ENCODE measurements around the gene FAM111A. TPM values are rescaled to one million over a fixed set of nuclear protein-coding genes. Genes with fewer than 3 reads are reported as not detected.

The FAM111A gene
- polyA plus RNA-seq, 1 of the 3 experiments (the other 2 are of a cell fraction): 5.9 TPM

DNA sequence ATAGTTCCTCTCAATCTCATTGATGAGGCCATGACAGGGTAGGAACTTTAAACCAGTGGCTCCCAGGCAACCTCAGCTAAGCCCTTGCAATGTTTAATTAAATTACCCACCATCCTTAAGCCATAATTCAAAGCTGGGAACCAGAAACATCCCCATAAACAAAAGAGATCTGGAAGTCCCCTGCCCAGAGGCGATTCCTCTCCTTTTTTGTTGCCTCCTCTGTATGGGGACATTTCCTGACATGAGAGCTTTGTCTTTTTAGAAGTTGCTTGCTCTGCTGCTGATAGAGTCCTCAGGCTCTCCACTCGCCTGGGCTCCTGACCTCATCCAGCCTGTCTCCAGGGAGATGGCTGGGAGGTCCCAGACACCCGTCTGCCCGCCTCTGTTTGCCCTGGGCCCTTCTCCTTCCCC lies 32.4 kb downstream of the FAM111A start:
- Histone ChIP-seq H3K4me3 (ENCODE audit: low read depth in 2 of 2, low read length in 1 of 2) (no peak overlapping the region), H2AFZ (ENCODE audit: low read depth) (no peak overlapping the region), H3K9me3 (no peaks in the 10 kb centered on the region), H3K27me3 (ENCODE audit: insufficient read depth) (peaks cover 29% of the 10 kb centered on the region), H3K36me3 (replicated peaks in 1 of 2; ENCODE audit: control insufficient read depth in 1 of 2, insufficient read depth in 2 of 2, low read length in 1 of 2) (no peaks in the 10 kb centered on the region), H3K4me2 (no peak overlapping the region), H3K9me2 (no peaks in the 10 kb centered on the region), H3K4me1 (ENCODE audit: control insufficient read depth in 1 of 2, insufficient read depth in 2 of 2, low read depth in 1 of 2, low read length in 1 of 2) (peaks cover 0 to 12% of the 10 kb centered on the region in 2 experiments; a peak in 1 of 4 replicates), H3K9ac (no peak overlapping the region), H4K20me1 (ENCODE audit: insufficient read depth) (no peaks in the 10 kb centered on the region), H3K79me2 (ENCODE audit: insufficient read depth) (no peaks in the 10 kb centered on the region), H3K27ac (ENCODE audit: low read depth in 2 of 2, low read length in 1 of 2) (no peak overlapping the region), H3F3A (replicated peaks; ENCODE audit: insufficient read depth) (no peaks in the 10 kb centered on the region)
- ChIA-PET POLR2A (no interaction called here), CTCF (interaction anchor here (1.3 to 6.5 kb wide), 4 partner anchors 10 to 34 kb away, joined by 4 to 58 read pairs (median 6); no protein-coding TSS in a partner anchor)
- 51% methylated on average over 4 of the region's 4 CpGs for WGBS (ENCODE audit: low lambda C conversion rate)
- no peak for TF ChIP-seq CHD2 (IDR thresholded peaks at IDR 0.05; ENCODE audit: low read length, partially characterized antibody)
- DNase-seq: no peak

DNA sequence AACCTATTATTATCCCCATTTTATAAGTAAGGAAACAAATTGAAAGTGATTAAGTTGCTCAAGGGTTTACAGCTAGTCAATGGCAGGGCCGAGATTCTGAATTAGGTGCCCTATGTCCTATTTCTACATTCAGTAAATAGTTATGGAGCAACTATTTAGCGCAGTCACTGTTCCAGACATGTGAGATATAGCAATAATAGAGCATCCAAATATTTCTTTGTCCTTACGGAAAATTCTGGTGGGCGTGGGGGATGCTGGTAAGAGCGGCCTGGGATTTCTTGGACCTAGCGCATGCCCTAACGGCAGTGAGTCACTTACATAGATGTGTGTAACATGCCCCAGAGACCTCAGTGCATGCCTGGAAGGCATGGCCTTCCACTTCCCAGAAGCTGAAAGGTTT lies 33.7 kb downstream of the FAM111A start:
- DNase-seq: no peak
- no peak overlapping the region for H2AFZ ChIP-seq (ENCODE audit: low read depth)
- no peaks in the 10 kb centered on the region for H4K20me1 ChIP-seq (ENCODE audit: insufficient read depth)
- H3K9ac ChIP-seq: no peak overlapping the region
- H3K4me2 ChIP-seq: no peak overlapping the region
- TF ChIP-seq TCF12 (IDR thresholded peaks at IDR 0.05) (no peak), JUND (IDR thresholded peaks at IDR 0.05) (no peak), MXI1 (IDR thresholded peaks at IDR 0.05; ENCODE audit: low read depth, low read length) (no peak), RAD21 (IDR thresholded peaks at IDR 0.05; ENCODE audit: low read length) (no peak), RFX5 (IDR thresholded peaks at IDR 0.05; ENCODE audit: low read length) (no peak), MAX (IDR thresholded peaks at IDR 0.05; ENCODE audit: low read depth) (no peak), RXRA (IDR thresholded peaks at IDR 0.05; ENCODE audit: borderline replicate concordance, low read depth) (no peak), ZBTB33 (IDR thresholded peaks at IDR 0.05; ENCODE audit: borderline replicate concordance, low read depth) (no peak), CHD2 (IDR thresholded peaks at IDR 0.05; ENCODE audit: low read length, partially characterized antibody) (no peak), FOSL2 (IDR thresholded peaks at IDR 0.05; ENCODE audit: borderline replicate concordance, low read depth) (no peak), GABPA (IDR thresholded peaks at IDR 0.05; ENCODE audit: low read depth) (no peak), RCOR1 (IDR thresholded peaks at IDR 0.05; ENCODE audit: low read length) (no peak)
- TF ChIP-seq, protein P1, sequence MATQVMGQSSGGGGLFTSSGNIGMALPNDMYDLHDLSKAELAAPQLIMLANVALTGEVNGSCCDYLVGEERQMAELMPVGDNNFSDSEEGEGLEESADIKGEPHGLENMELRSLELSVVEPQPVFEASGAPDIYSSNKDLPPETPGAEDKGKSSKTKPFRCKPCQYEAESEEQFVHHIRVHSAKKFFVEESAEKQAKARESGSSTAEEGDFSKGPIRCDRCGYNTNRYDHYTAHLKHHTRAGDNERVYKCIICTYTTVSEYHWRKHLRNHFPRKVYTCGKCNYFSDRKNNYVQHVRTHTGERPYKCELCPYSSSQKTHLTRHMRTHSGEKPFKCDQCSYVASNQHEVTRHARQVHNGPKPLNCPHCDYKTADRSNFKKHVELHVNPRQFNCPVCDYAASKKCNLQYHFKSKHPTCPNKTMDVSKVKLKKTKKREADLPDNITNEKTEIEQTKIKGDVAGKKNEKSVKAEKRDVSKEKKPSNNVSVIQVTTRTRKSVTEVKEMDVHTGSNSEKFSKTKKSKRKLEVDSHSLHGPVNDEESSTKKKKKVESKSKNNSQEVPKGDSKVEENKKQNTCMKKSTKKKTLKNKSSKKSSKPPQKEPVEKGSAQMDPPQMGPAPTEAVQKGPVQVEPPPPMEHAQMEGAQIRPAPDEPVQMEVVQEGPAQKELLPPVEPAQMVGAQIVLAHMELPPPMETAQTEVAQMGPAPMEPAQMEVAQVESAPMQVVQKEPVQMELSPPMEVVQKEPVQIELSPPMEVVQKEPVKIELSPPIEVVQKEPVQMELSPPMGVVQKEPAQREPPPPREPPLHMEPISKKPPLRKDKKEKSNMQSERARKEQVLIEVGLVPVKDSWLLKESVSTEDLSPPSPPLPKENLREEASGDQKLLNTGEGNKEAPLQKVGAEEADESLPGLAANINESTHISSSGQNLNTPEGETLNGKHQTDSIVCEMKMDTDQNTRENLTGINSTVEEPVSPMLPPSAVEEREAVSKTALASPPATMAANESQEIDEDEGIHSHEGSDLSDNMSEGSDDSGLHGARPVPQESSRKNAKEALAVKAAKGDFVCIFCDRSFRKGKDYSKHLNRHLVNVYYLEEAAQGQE (IDR thresholded peaks at IDR 0.05; ENCODE audit: low read depth, low read length): no peak
- TF ChIP-seq, protein P2, sequence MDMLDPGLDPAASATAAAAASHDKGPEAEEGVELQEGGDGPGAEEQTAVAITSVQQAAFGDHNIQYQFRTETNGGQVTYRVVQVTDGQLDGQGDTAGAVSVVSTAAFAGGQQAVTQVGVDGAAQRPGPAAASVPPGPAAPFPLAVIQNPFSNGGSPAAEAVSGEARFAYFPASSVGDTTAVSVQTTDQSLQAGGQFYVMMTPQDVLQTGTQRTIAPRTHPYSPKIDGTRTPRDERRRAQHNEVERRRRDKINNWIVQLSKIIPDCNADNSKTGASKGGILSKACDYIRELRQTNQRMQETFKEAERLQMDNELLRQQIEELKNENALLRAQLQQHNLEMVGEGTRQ (IDR thresholded peaks at IDR 0.05; ENCODE audit: borderline replicate concordance, low read depth, low read length): no peak
- TF ChIP-seq, protein P3, sequence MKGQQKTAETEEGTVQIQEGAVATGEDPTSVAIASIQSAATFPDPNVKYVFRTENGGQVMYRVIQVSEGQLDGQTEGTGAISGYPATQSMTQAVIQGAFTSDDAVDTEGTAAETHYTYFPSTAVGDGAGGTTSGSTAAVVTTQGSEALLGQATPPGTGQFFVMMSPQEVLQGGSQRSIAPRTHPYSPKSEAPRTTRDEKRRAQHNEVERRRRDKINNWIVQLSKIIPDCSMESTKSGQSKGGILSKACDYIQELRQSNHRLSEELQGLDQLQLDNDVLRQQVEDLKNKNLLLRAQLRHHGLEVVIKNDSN (IDR thresholded peaks at IDR 0.05; ENCODE audit: borderline replicate concordance, low read depth): no peak
- H3K9me2 ChIP-seq: no peaks in the 10 kb centered on the region
- no peaks in the 10 kb centered on the region for H3K79me2 ChIP-seq (ENCODE audit: insufficient read depth)
- H3F3A ChIP-seq (replicated peaks; ENCODE audit: insufficient read depth): no peaks in the 10 kb centered on the region
- no peaks in the 10 kb centered on the region for H3K36me3 ChIP-seq (replicated peaks in 1 of 2; ENCODE audit: control insufficient read depth in 1 of 2, insufficient read depth in 2 of 2, low read length in 1 of 2)
- ChIA-PET POLR2A (no interaction called here), CTCF (interaction anchor here (0.9 kb wide), 2 partner anchors 14 to 16 kb away, joined by 3 to 4 read pairs; no protein-coding TSS in a partner anchor)
- H3K27me3 ChIP-seq (ENCODE audit: insufficient read depth): peaks cover 29% of the 10 kb centered on the region
- H3K4me3 ChIP-seq (ENCODE audit: low read depth in 2 of 2, low read length in 1 of 2): no peak overlapping the region
- 54% methylated on average over 7 of the region's 7 CpGs for WGBS (ENCODE audit: low lambda C conversion rate)
- peaks cover 0 to 12% of the 10 kb centered on the region in 2 experiments; a peak in 1 of 4 replicates for H3K4me1 ChIP-seq (ENCODE audit: control insufficient read depth in 1 of 2, insufficient read depth in 2 of 2, low read depth in 1 of 2, low read length in 1 of 2)
- H3K27ac ChIP-seq (ENCODE audit: low read depth in 2 of 2, low read length in 1 of 2): no peak overlapping the region
- H3K9me3 ChIP-seq: no peaks in the 10 kb centered on the region
